K562 (cell line): Measurements from ENCODE around the gene CERS6. TPM values are rescaled to one million over a fixed set of nuclear protein-coding genes. Genes with fewer than 3 reads are reported as not detected.

Experiments used
- PATZ1 ChIP-seq: fragments of 250-450 bp; sonication (Bioruptor Pico); IDR thresholded peaks from 2 replicates; pipeline ENCODE4 v1.5.0; 2020; ENCODE audit warnings: mild to moderate bottlenecking, borderline replicate concordance
- ZFP36 ChIP-seq: fragments of 150-350 bp; IDR thresholded peaks from 2 replicates; pipeline ENCODE4 v1.6.1; 2018; ENCODE audit warnings: low read length, low read depth; ENCODE audit not compliant: partially characterized antibody
- ZNF217 ChIP-seq: sonication (generic); formaldehyde crosslinking; IDR thresholded peaks from 2 replicates; pipeline ENCODE4 v1.8.0; 2022; ENCODE audit warnings: mild to moderate bottlenecking, missing genetic modification reagents
- ZNF699 ChIP-seq: fragments of 250-450 bp; sonication (Bioruptor Pico); IDR thresholded peaks from 2 replicates; pipeline ENCODE4 v1.8.0; 2021; ENCODE audit warnings: mild to moderate bottlenecking, moderate library complexity; ENCODE audit not compliant: insufficient replicate concordance
- ZNF75A ChIP-seq: fragments of 450-650 bp; formaldehyde crosslinking; IDR thresholded peaks from 2 replicates; pipeline ENCODE4 v1.4.0; 2020; ENCODE audit warnings: mild to moderate bottlenecking
- polyA plus RNA-seq, 8 experiments: library from polyadenylated mRNA; depleted of rRNA in 4 of 8; stranded (reverse) in 5 of 8; unstranded in 3 of 8; fragments of >200 nt; fragmentation: Nextera tagmentation in 2 of 8; fragmentation: Illumina TruSeq in 1 of 8; extraction: Ambion mirVana in 2 of 8; extraction: Trizol in 1 of 8; gene quantifications; 2 replicates each; pipeline versions ENCODE4 v1.2.1 to v1.2.3, GENCODE V29; 2011 to 2014; ENCODE audit warnings: inconsistent platforms in 1 of 8, missing spikeins in 1 of 8
- total RNA-seq, 7 experiments: library from RNA; depleted of rRNA in 6 of 7; stranded (reverse); fragments of >200 nt in 6 of 7; fragmentation: Illumina TruSeq in 2 of 7; extraction: Trizol in 2 of 7; gene quantifications; 2 replicates each; pipeline versions ENCODE4 v1.2.1 to v1.2.3, GENCODE V29; 2011 to 2021; ENCODE audit warnings: low replicate concordance in 1 of 7
- TF ChIP-seq, protein P1 (sequence below): fragments of 150-350 bp; IDR thresholded peaks from 2 replicates; pipeline ENCODE4 v1.6.1; 2014; ENCODE audit warnings: low read depth, mild to moderate bottlenecking, low read length, borderline replicate concordance
- TF ChIP-seq, protein P2 (sequence below), 2 experiments: fragments of 450-650 bp in 1 of 2; sonication (generic) in 1 of 2; formaldehyde crosslinking in 1 of 2; IDR thresholded peaks; 2 replicates each; pipeline versions ENCODE4 v1.7.1 to v1.9.0; 2016 to 2022; ENCODE audit warnings: inconsistent platforms in 1 of 2, mild to moderate bottlenecking in 1 of 2, missing genetic modification reagents in 1 of 2
- TF ChIP-seq, protein P3 (sequence below): fragments of 450-650 bp; IDR thresholded peaks from 2 replicates; pipeline ENCODE4 v1.6.1; 2016

CERS6 gene
- total and polyA plus RNA-seq, 9 of the 15 experiments (the other 6 are each of a cell fraction or from before 2014, with no cell fraction given), result 1.6 to 13.6 (median 11.4) TPM

GRCh38 chr2:168455645-168456520 is at the start of gene CERS6 (continued):
- TF ChIP-seq, protein P1, sequence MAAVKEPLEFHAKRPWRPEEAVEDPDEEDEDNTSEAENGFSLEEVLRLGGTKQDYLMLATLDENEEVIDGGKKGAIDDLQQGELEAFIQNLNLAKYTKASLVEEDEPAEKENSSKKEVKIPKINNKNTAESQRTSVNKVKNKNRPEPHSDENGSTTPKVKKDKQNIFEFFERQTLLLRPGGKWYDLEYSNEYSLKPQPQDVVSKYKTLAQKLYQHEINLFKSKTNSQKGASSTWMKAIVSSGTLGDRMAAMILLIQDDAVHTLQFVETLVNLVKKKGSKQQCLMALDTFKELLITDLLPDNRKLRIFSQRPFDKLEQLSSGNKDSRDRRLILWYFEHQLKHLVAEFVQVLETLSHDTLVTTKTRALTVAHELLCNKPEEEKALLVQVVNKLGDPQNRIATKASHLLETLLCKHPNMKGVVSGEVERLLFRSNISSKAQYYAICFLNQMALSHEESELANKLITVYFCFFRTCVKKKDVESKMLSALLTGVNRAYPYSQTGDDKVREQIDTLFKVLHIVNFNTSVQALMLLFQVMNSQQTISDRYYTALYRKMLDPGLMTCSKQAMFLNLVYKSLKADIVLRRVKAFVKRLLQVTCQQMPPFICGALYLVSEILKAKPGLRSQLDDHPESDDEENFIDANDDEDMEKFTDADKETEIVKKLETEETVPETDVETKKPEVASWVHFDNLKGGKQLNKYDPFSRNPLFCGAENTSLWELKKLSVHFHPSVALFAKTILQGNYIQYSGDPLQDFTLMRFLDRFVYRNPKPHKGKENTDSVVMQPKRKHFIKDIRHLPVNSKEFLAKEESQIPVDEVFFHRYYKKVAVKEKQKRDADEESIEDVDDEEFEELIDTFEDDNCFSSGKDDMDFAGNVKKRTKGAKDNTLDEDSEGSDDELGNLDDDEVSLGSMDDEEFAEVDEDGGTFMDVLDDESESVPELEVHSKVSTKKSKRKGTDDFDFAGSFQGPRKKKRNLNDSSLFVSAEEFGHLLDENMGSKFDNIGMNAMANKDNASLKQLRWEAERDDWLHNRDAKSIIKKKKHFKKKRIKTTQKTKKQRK, result no peak
- TF ChIP-seq, protein P2, sequence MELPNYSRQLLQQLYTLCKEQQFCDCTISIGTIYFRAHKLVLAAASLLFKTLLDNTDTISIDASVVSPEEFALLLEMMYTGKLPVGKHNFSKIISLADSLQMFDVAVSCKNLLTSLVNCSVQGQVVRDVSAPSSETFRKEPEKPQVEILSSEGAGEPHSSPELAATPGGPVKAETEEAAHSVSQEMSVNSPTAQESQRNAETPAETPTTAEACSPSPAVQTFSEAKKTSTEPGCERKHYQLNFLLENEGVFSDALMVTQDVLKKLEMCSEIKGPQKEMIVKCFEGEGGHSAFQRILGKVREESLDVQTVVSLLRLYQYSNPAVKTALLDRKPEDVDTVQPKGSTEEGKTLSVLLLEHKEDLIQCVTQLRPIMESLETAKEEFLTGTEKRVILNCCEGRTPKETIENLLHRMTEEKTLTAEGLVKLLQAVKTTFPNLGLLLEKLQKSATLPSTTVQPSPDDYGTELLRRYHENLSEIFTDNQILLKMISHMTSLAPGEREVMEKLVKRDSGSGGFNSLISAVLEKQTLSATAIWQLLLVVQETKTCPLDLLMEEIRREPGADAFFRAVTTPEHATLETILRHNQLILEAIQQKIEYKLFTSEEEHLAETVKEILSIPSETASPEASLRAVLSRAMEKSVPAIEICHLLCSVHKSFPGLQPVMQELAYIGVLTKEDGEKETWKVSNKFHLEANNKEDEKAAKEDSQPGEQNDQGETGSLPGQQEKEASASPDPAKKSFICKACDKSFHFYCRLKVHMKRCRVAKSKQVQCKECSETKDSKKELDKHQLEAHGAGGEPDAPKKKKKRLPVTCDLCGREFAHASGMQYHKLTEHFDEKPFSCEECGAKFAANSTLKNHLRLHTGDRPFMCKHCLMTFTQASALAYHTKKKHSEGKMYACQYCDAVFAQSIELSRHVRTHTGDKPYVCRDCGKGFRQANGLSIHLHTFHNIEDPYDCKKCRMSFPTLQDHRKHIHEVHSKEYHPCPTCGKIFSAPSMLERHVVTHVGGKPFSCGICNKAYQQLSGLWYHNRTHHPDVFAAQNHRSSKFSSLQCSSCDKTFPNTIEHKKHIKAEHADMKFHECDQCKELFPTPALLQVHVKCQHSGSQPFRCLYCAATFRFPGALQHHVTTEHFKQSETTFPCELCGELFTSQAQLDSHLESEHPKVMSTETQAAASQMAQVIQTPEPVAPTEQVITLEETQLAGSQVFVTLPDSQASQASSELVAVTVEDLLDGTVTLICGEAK (IDR thresholded peaks at IDR 0.05), result no peak
- TF ChIP-seq, protein P2 (CRISPR knock-in tag; IDR thresholded peaks at IDR 0.05), result no peak
- TF ChIP-seq ZNF217 (CRISPR knock-in tag), result no peak; the same call in 1 of the 2 replicates
- no peak for TF ChIP-seq ZNF699 (CRISPR knock-in tag)
- TF ChIP-seq ZNF75A (CRISPR knock-in tag), result no peak
- TF ChIP-seq ZFP36, result no peak
- TF ChIP-seq PATZ1, result no peak
- TF ChIP-seq, protein P3, sequence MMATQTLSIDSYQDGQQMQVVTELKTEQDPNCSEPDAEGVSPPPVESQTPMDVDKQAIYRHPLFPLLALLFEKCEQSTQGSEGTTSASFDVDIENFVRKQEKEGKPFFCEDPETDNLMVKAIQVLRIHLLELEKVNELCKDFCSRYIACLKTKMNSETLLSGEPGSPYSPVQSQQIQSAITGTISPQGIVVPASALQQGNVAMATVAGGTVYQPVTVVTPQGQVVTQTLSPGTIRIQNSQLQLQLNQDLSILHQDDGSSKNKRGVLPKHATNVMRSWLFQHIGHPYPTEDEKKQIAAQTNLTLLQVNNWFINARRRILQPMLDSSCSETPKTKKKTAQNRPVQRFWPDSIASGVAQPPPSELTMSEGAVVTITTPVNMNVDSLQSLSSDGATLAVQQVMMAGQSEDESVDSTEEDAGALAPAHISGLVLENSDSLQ, result peak; percentile 98
